ENCODE measurements around the gene YRDC.

- TF ChIP-seq CTCF (IDR thresholded peaks at IDR 0.05) (peak; percentile 47 to 87 (median 59)), EP300 (IDR thresholded peaks at IDR 0.05) (no peak), POLR2AphosphoS5 (IDR thresholded peaks at IDR 0.05) (peak in 1 of 2 donors; percentile 45)
These were observed 3.1 kb upstream of the YRDC start for GRCh38 chr1:37811027-37811655.
